Head of caudate nucleus (tissue), 42 donors: ENCODE results near the gene ATXN1.
"Not testable (repeated sequence)": the region's sequence is repeated elsewhere in the genome, so short reads cannot be mapped to it uniquely, and the experiment has no call there.

Experiments used
- DNase-seq, 42 donors: peaks; one replicate each; pipeline versions ENCODE4 v3.0.0 to v3.0.0-alpha.2; 2020 to 2021; ENCODE audit warnings: mixed read lengths in 7 of 42
- intact Hi-C: fragments of 100-400 bp; cut with DNase I; formaldehyde crosslinking; loops from one replicate; pipeline ENCODE4 v1.15.0; 2022

ATXN1 gene

GRCh38 chr6:16543521-16543920 lies 217.7 kb downstream of the ATXN1 start:
- intact Hi-C loops: no loop called here
- DNase-seq: no peak

GRCh38 chr6:16542070-16542469 lies 219.2 kb downstream of the ATXN1 start:
- DNase-seq: no peak
- intact Hi-C loops: no loop called here

- peak in 4 of 42 donors; percentile 24 to 55 (median 30) for DNase-seq
- intact Hi-C loops: no loop called here
These were observed 220.2 kb downstream of the ATXN1 start for GRCh38 chr6:16540804-16541752.

- intact Hi-C loops, DNase-seq: not testable (repeated sequence)
These were observed 220.9 kb downstream of the ATXN1 start for GRCh38 chr6:16540383-16540782.

- no peak for DNase-seq
- intact Hi-C loops: no loop called here
These were observed 222.0 kb downstream of the ATXN1 start for GRCh38 chr6:16539086-16539931.

- intact Hi-C loops: no loop called here
- no peak for DNase-seq
These were observed 225.7 kb downstream of the ATXN1 start for GRCh38 chr6:16535564-16535963.

GRCh38 chr6:16533721-16534136 lies 227.5 kb downstream of the ATXN1 start:
- no peak for DNase-seq
- intact Hi-C loops: no loop called here

- intact Hi-C loops: no loop called here
- DNase-seq: no peak
These were observed 228.1 kb downstream of the ATXN1 start for GRCh38 chr6:16533210-16533609.

GRCh38 chr6:16527691-16528090 lies 233.6 kb downstream of the ATXN1 start:
- DNase-seq: no peak
- intact Hi-C loops: no loop called here

GRCh38 chr6:16524380-16524707 lies 236.9 kb downstream of the ATXN1 start:
- intact Hi-C loops: no loop called here
- DNase-seq: no peak

GRCh38 chr6:16523606-16524379 lies 237.5 kb downstream of the ATXN1 start:
- DNase-seq: no peak
- intact Hi-C loops: no loop called here

GRCh38 chr6:16522937-16523336 lies 238.3 kb downstream of the ATXN1 start:
- intact Hi-C loops: no loop called here
- DNase-seq: no peak

GRCh38 chr6:16521528-16521927 lies 239.7 kb downstream of the ATXN1 start:
- no peak for DNase-seq
- intact Hi-C loops: no loop called here

GRCh38 chr6:16519265-16520242 lies 241.7 kb downstream of the ATXN1 start:
- DNase-seq: no peak
- intact Hi-C loops: no loop called here

- intact Hi-C loops: no loop called here
- no peak for DNase-seq
These were observed 243.0 kb downstream of the ATXN1 start for GRCh38 chr6:16518265-16518664.

GRCh38 chr6:16514249-16514648 lies 247.0 kb downstream of the ATXN1 start:
- peak in 33 of 42 donors; percentile 10 to 75 (median 48) for DNase-seq
- intact Hi-C loops: loop anchor here (5.0 kb wide), 1 partner anchor 248 kb away; the partner anchor contains the start of gene ATXN1

GRCh38 chr6:16512544-16513290 lies 248.5 kb downstream of the ATXN1 start:
- intact Hi-C loops: loop anchor here (5.0 kb wide), 1 partner anchor 250 kb away; the partner anchor contains the start of gene ATXN1
- no peak for DNase-seq
